SKM-1 treated with dmso at 0.1 percent for 144 hours (cell line): ENCODE results near the gene NTRK1.

Experiments used
- DNase-seq: peaks from one replicate; lab custom pipeline; 2025; ENCODE audit not compliant: unreplicated experiment; lab: John Stamatoyannopoulos, UW

NTRK1 gene

GRCh38 chr1:156896490-156897033 lies 35.9 kb downstream of the NTRK1 start:
- DNase-seq: no peak

- no peak for DNase-seq
Measured at GRCh38 chr1:156897078-156897825, 36.6 kb downstream of the NTRK1 start.

GRCh38 chr1:156898161-156898566 lies 37.5 kb downstream of the NTRK1 start:
- no peak for DNase-seq

GRCh38 chr1:156898971-156899664 lies 38.5 kb downstream of the NTRK1 start:
- DNase-seq: no peak

GRCh38 chr1:156899956-156900718 lies 39.5 kb downstream of the NTRK1 start:
- no peak for DNase-seq

GRCh38 chr1:156900896-156901589 lies 40.4 kb downstream of the NTRK1 start:
- no peak for DNase-seq

- DNase-seq: no peak
Measured at GRCh38 chr1:156901590-156901900, 40.9 kb downstream of the NTRK1 start.

GRCh38 chr1:156901966-156902915 lies 41.6 kb downstream of the NTRK1 start:
- DNase-seq: no peak

GRCh38 chr1:156903328-156904091 lies 42.8 kb downstream of the NTRK1 start:
- DNase-seq: no peak

- DNase-seq: no peak
Measured at GRCh38 chr1:156904187-156904959, 43.7 kb downstream of the NTRK1 start.

- no peak for DNase-seq
Measured at GRCh38 chr1:156905176-156905575, 44.5 kb downstream of the NTRK1 start.

GRCh38 chr1:156905651-156906050 lies 45.0 kb downstream of the NTRK1 start:
- no peak for DNase-seq

GRCh38 chr1:156906206-156906906 lies 45.7 kb downstream of the NTRK1 start:
- no peak for DNase-seq

- DNase-seq: no peak
Measured at GRCh38 chr1:156908541-156908940, 47.9 kb downstream of the NTRK1 start.

- DNase-seq: no peak
Measured at GRCh38 chr1:156908955-156909354, 48.3 kb downstream of the NTRK1 start.

GRCh38 chr1:156909671-156910070 lies 49.0 kb downstream of the NTRK1 start:
- no peak for DNase-seq

- DNase-seq: peak; percentile 45
Measured at GRCh38 chr1:156910309-156910782, 49.7 kb downstream of the NTRK1 start.
